Measurements from ENCODE around the gene IL22RA1. TPM values are rescaled to one million over a fixed set of nuclear protein-coding genes. Genes with fewer than 3 reads are reported as not detected.

IL22RA1 gene
- total and polyA plus RNA-seq, 2 of the 8 experiments (the other 6 are each of a cell fraction or from before 2014, with no cell fraction given): 0.17 to 0.32 TPM

GRCh38 chr1:24111262-24111995 is 31.5 kb downstream of the IL22RA1 start:
- Histone ChIP-seq H3K4ac (replicated peaks; ENCODE audit: insufficient read length, low read depth, low read length) (no peak overlapping the region), H2BK20ac (ENCODE audit: low read length) (no peak overlapping the region; the same call in 1 of the 2 replicates), H3K4me2 (ENCODE audit: insufficient read depth in 1 of 2, low read depth in 2 of 2, low read length in 2 of 2) (no peak overlapping the region; a peak in 1 of 4 replicates), H3K9ac (replicated peaks in 1 of 4; ENCODE audit: extremely low read depth in 1 of 4, low read depth in 3 of 4, low read length in 3 of 4) (no peak overlapping the region), H4K91ac (replicated peaks; ENCODE audit: insufficient read length, low read length) (no peak overlapping the region), H3K14ac (ENCODE audit: insufficient read length) (no peak overlapping the region), H3K36me3 (ENCODE audit: control insufficient read depth in 2 of 4, insufficient read depth in 4 of 4, low read length in 3 of 4) (no peaks in the 10 kb centered on the region), H3K56ac (replicated peaks; ENCODE audit: insufficient read length, low read depth, low read length) (no peak overlapping the region), H3K79me2 (ENCODE audit: control insufficient read depth in 1 of 2, insufficient read depth in 2 of 2, low read length in 2 of 2) (no peaks in the 10 kb centered on the region), H3K23me2 (ENCODE audit: low read depth, low read length) (no peaks in the 10 kb centered on the region; the same call in 1 of the 2 replicates), H2BK5ac (ENCODE audit: low read depth, low read length) (no peak overlapping the region), H2BK12ac (ENCODE audit: low read depth, low read length) (no peak overlapping the region), H3K4me3 (ENCODE audit: extremely low read depth in 1 of 4, insufficient read depth in 2 of 4, low read depth in 3 of 4, low read length in 4 of 4) (no peak overlapping the region), H3K9me3 (ENCODE audit: insufficient read depth in 2 of 2, low read depth in 1 of 2, low read length in 1 of 2) (no peaks in the 10 kb centered on the region), H4K20me1 (replicated peaks in 1 of 2; ENCODE audit: control insufficient read depth in 1 of 2, insufficient read depth in 2 of 2, low read length in 2 of 2) (no peaks in the 10 kb centered on the region), H4K5ac (ENCODE audit: insufficient read length, low read depth, low read length) (no peak overlapping the region), H2AFZ (ENCODE audit: low read length) (no peak overlapping the region), H2AK5ac (ENCODE audit: low read depth, low read length) (no peak overlapping the region; the same call in 1 of the 2 replicates), H2BK120ac (replicated peaks; ENCODE audit: low read depth, low read length) (no peak overlapping the region), H3K27me3 (replicated peaks in 1 of 4; ENCODE audit: control insufficient read depth in 3 of 4, extremely low read depth in 1 of 4, insufficient read depth in 3 of 4, low read length in 3 of 4) (no peaks in the 10 kb centered on the region), H2BK15ac (ENCODE audit: low read length) (no peak overlapping the region; the same call in 1 of the 2 replicates), H4K8ac (ENCODE audit: extremely low read depth, insufficient read depth, low read length) (no peak overlapping the region), H3K27ac (ENCODE audit: low read depth, low read length) (no peak overlapping the region), H3K23ac (ENCODE audit: insufficient read length) (no peak overlapping the region), H3K79me1 (ENCODE audit: low read depth, low read length) (no peaks in the 10 kb centered on the region), H3K4me1 (replicated peaks in 1 of 4; ENCODE audit: control insufficient read depth in 3 of 4, insufficient read depth in 4 of 4, low read length in 3 of 4) (peaks cover 2 to 11% (median 5%) of the 10 kb centered on the region in 4 experiments; a peak in 5 of 7 replicates), H3K18ac (ENCODE audit: extremely low read depth, low read length) (no peak overlapping the region)
- FAIRE-seq (no peak), DNase-seq (ENCODE audit: low read depth in 1 of 2, low spot score in 2 of 2) (no peak)
- WGBS, 2 experiments (ENCODE audit: extremely low coverage in 1 of 2, insufficient coverage in 1 of 2, insufficient read length in 1 of 2, insufficient replicate concordance in 2 of 2, low coverage in 1 of 2, low lambda C conversion rate in 2 of 2, missing lambda C conversion rate in 1 of 2): 80% methylated on average over 20 of the region's 20 CpGs; no CpG with 5 or more reads in 1 of the 2 experiments
- TF ChIP-seq BACH1 (IDR thresholded peaks at IDR 0.05; ENCODE audit: low read length): no peak
- no peak for TF ChIP-seq ATF2 (IDR thresholded peaks at IDR 0.05; ENCODE audit: low read length)
- TF ChIP-seq BRCA1 (IDR thresholded peaks at IDR 0.05; ENCODE audit: low read depth, low read length): no peak
- TF ChIP-seq CEBPB (IDR thresholded peaks at IDR 0.05; ENCODE audit: low read depth, low read length): no peak
- no peak for TF ChIP-seq USF2 (IDR thresholded peaks at IDR 0.05; ENCODE audit: low read length)
- TF ChIP-seq SIX5 (IDR thresholded peaks at IDR 0.05; ENCODE audit: low read depth, low read length): no peak
- TF ChIP-seq EZH2 (IDR thresholded peaks at IDR 0.05; ENCODE audit: low read depth, low read length, severe bottlenecking): no peak
- no peak for TF ChIP-seq RXRA (IDR thresholded peaks at IDR 0.05; ENCODE audit: insufficient read depth, low read depth, low read length)
- ChIA-PET POLR2A (ENCODE audit: partially characterized antibody) (interaction anchor here (0.9 to 1.4 kb wide), 6 partner anchors 10 to 314 kb away, joined by 3 to 7 read pairs (median 3); partner anchors contain the start of gene SRSF10), CTCF (ENCODE audit: partially characterized antibody) (interaction anchor here (0.8 to 6.8 kb wide), 14 partner anchors 8 to 162 kb away, joined by 3 to 35 read pairs (median 5); no protein-coding TSS in a partner anchor)
